Heart left ventricle (tissue), 16 donors: Measurements from ENCODE around the gene DNAJC7. TPM values are rescaled to one million over a fixed set of nuclear protein-coding genes. Genes with fewer than 3 reads are reported as not detected.
A peak's percentile ranks its signal among the peaks of the same experiment; 100 is the strongest.

Source experiments
- ATAC-seq, 4 donors: fragments of 200-7000 bp; cut with Tn5 transposase; one replicate each; pipeline ENCODE4 v1.9.1; 2020 to 2022; ENCODE audit warnings: moderate library complexity in 4 of 4, mild to moderate bottlenecking in 3 of 4, moderate number of reproducible peaks in 1 of 4
- DNase-seq, 5 donors: peaks; one replicate each; pipeline ENCODE4 v3.0.0-alpha.2; 2020
- H3K27ac ChIP-seq, 12 donors: fragments of 200-600 bp; sonication (generic) in 4 of 12; one replicate each; pipeline versions ENCODE4 v1.5.0 to v1.8.0; 2016 to 2022; ENCODE audit warnings: mild to moderate bottlenecking in 2 of 12
- H3K27me3 ChIP-seq, 9 donors: fragments of 200-600 bp; sonication (generic) in 2 of 9; one replicate each; pipeline versions ENCODE4 v1.5.1 to v1.8.0; 2016 to 2022; ENCODE audit warnings: mild to moderate bottlenecking in 3 of 9
- H3K36me3 ChIP-seq, 9 donors: fragments of 200-600 bp; sonication (generic) in 2 of 9; one replicate each; pipeline versions ENCODE4 v1.5.0 to v1.8.0; 2018 to 2022; ENCODE audit warnings: mild to moderate bottlenecking in 2 of 9
- H3K4me1 ChIP-seq, 12 donors: fragments of 200-600 bp; sonication (generic) in 4 of 12; one replicate each; pipeline versions ENCODE4 v1.5.0 to v1.8.0; 2016 to 2022; ENCODE audit warnings: mild to moderate bottlenecking in 3 of 12
- H3K4me3 ChIP-seq, 12 donors: fragments of 200-600 bp; sonication (generic) in 4 of 12; one replicate each; pipeline versions ENCODE4 v1.5.0 to v1.8.0; 2017 to 2022; ENCODE audit warnings: mild to moderate bottlenecking in 9 of 12, moderate library complexity in 4 of 12
- H3K9me3 ChIP-seq, 12 donors: fragments of 200-600 bp; sonication (generic) in 4 of 12; one replicate each; pipeline versions ENCODE4 v1.5.0 to v1.8.0; 2016 to 2022; ENCODE audit warnings: mild to moderate bottlenecking in 1 of 12
- POLR2A ChIP-seq, 2 donors: fragments of 450-650 bp; IDR thresholded peaks; one replicate each; pipeline ENCODE4 v1.6.1; 2017; ENCODE audit warnings: antibody characterized with exemption in 2 of 2, mild to moderate bottlenecking in 2 of 2, moderate library complexity in 2 of 2
- WGBS, 4 donors: extraction: QIAGEN DNeasy Blood & Tissue Kit in 2 of 4; methylation state at CpG; one replicate each; pipeline versions ENCODE4 v1.1.5 to v1.1.7; 2013 to 2018; 5-methylcytosine and 5-hydroxymethylcytosine counted together
- intact Hi-C, 10 donors: fragments of 100-400 bp; cut with DNase I; formaldehyde crosslinking; loops; one replicate each; pipeline versions ENCODE4 v1.11.1 to v1.14.2; 2022
- polyA plus RNA-seq, 2 donors: library from polyadenylated mRNA; stranded (reverse); fragments of 200-250 nt; gene quantifications; one replicate each; pipeline ENCODE4 v1.2.3, GENCODE V29; 2013
- total RNA-seq, 9 donors: library from RNA; depleted of rRNA in 2 of 9; stranded (reverse); fragments of >200 nt in 2 of 9; fragmentation: NEBNext Ultra II Directional in 3 of 9; extraction: Animal tissue kit (Norgen Biotek cat#: 25700) in 3 of 9; gene quantifications; one replicate each; pipeline versions ENCODE4 v1.1.0 to v1.2.4, GENCODE V29; 2016 to 2023
- TF ChIP-seq, protein P1 (sequence below), 12 donors: fragments of 200-600 bp; sonication (generic) in 4 of 12; IDR thresholded peaks; one replicate each; pipeline versions ENCODE4 v1.5.0 to v1.8.0; 2018 to 2022; ENCODE audit warnings: antibody characterized with exemption in 12 of 12, mild to moderate bottlenecking in 5 of 12
- donor health status: ischemic (EF 13 %, LVEDD 7.1; RV severe dilation, severe dysfunction).
- donor health status: healthy with polysubstance abuse.
- donor health status: DM: no; HTN: yes; CAD: no.
- donor health status: DM: no; HTN: no; CAD: no.
- donor health status: ischemic (EF 25% LVEDD 6.9; RV normal size, moderate dysfunction).
- donor health status: ischemic (EF 25% LVEDD 5.7; RV mildly dilated, moderate dysfunction).
- donor health status: healthy.
- donor health status: DM: yes; HTN: yes; CAD: no.
- donor health status: ischemic (EF 35%, LVEDD 5.7; RV mildly dilated, moderate dysfunction).
- donor health status: nonischemic (EF 11% LVEDD 7.7; RV severe dilation, severe dysfunction).
- donor health status: DM: yes; HTN: yes; CAD: no.
- donor health status: PGD.
- donor health status: ischemic (EF 29% LVEDD 5.4; RV normal size, mild dysfunction).
- donor health status: nonischemic (EF 23%, LVEDD 6.1; RV moderate dilation, normal function).

The DNAJC7 gene
- total and polyA plus RNA-seq, 11 donors = 42.5 to 103 (median 74.7) TPM

DNA sequence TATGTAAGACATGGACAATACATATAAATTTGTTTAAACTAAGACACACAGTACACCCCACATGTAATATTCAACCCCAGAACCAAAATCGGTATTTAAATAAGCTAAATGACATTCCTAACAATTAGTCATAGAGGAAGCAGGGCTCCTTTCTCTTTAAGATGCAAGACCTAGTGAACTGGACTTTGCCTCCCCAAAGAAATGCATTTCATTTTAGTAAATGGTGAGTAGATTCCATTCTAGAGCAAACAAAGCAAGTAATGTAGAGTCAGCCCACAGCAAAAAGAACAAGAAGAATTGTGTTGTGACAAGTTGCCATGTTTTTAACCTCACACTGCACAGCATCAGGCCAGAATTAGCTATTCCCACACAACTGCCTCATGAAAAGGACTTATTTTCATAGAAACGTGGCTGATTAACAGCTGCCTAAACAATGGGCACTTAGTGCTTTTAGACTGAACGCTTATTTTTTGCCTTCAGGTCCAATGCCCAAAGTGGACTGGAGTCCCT is 14.4 kb downstream of the DNAJC7 start:
- no peak for DNase-seq
- 79 to 89% (median 85%) methylated on average over 3 of the region's 3 CpGs for WGBS, 4 donors
- H3K4me3 ChIP-seq = no peak overlapping the region
- intact Hi-C loops = no loop called here
- H3K27me3 ChIP-seq = no peaks in the 10 kb centered on the region
- peaks cover 0 to 74% (median 32%) of the 10 kb centered on the region in 12 donors for H3K4me1 ChIP-seq
- H3K9me3 ChIP-seq = no peaks in the 10 kb centered on the region
- H3K36me3 ChIP-seq = peaks cover 0 to 63% (median 49%) of the 10 kb centered on the region in 9 donors
- no peak for ATAC-seq
- TF ChIP-seq, protein P1, sequence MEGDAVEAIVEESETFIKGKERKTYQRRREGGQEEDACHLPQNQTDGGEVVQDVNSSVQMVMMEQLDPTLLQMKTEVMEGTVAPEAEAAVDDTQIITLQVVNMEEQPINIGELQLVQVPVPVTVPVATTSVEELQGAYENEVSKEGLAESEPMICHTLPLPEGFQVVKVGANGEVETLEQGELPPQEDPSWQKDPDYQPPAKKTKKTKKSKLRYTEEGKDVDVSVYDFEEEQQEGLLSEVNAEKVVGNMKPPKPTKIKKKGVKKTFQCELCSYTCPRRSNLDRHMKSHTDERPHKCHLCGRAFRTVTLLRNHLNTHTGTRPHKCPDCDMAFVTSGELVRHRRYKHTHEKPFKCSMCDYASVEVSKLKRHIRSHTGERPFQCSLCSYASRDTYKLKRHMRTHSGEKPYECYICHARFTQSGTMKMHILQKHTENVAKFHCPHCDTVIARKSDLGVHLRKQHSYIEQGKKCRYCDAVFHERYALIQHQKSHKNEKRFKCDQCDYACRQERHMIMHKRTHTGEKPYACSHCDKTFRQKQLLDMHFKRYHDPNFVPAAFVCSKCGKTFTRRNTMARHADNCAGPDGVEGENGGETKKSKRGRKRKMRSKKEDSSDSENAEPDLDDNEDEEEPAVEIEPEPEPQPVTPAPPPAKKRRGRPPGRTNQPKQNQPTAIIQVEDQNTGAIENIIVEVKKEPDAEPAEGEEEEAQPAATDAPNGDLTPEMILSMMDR (IDR thresholded peaks at IDR 0.05) = no peak
- no peak for TF ChIP-seq POLR2A (IDR thresholded peaks at IDR 0.05)
- H3K27ac ChIP-seq = peak overlapping the region in 1 of 12 donors; percentile 32

DNA sequence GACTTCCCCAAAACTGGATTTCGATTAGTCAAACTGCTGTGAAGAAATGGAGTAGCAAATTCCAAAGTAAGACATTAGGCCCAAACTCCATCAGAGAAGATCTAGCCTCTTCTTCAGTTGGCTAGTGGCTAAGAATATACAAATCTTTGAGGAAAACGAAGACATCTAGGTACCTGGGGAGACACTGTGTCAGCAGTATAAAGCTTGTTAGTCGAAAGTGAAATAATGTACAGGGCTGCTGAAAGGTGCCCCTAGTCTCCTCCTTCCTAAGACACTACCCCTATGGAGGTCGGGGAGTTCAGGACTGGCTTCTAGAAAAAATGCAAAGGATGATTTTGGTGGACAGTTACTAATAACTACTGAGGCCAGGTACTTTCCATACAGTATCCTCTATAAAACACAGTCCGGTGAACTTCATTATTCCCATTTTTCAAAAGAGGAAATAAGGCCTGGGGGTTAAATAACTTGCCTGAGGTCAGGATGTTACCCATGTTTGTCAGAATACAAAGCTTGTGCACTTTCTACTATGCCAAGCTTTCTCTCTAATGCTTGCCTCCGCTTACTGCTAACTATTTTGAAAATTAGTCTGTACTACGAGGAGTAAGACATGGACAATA is 15.0 kb downstream of the DNAJC7 start:
- peaks cover 0 to 70% (median 28%) of the 10 kb centered on the region in 12 donors for H3K4me1 ChIP-seq
- WGBS, 4 donors = 85 to 89% (median 88%) methylated on average over 7 of the region's 7 CpGs
- H3K27me3 ChIP-seq = no peaks in the 10 kb centered on the region
- intact Hi-C loops = no loop called here
- TF ChIP-seq, protein P1 (IDR thresholded peaks at IDR 0.05) = no peak
- no peak for TF ChIP-seq POLR2A (IDR thresholded peaks at IDR 0.05)
- peak overlapping the region in 1 of 12 donors; percentile 32 for H3K27ac ChIP-seq
- H3K9me3 ChIP-seq = no peaks in the 10 kb centered on the region
- no peak overlapping the region for H3K4me3 ChIP-seq
- DNase-seq (no peak), ATAC-seq (no peak)
- H3K36me3 ChIP-seq = peaks cover 0 to 63% (median 54%) of the 10 kb centered on the region in 9 donors

DNA sequence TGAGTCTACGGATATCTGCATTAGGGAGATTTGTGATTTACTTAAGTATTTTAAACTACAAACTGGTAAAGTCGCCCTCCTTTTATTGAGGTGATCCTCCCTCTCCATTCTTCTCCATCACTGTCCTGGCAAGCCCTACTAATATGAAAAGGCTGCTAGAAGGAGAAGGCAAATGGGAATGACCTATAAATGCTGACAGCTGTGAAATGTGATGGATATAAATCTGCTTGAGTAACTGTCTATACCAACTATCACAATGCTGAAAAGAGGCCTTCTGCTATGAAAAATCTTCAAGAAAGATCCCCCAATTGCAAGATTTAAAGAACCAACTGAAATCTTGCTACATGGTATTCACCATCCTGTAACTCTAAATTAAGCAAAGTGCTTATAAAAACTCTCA is 15.5 kb downstream of the DNAJC7 start:
- intact Hi-C loops = no loop called here
- H3K4me3 ChIP-seq = no peak overlapping the region
- H3K27ac ChIP-seq = peak overlapping the region in 2 of 12 donors; percentile 32 to 52
- TF ChIP-seq, protein P1 (IDR thresholded peaks at IDR 0.05) = no peak
- no peak for TF ChIP-seq POLR2A (IDR thresholded peaks at IDR 0.05)
- peaks cover 0 to 66% (median 26%) of the 10 kb centered on the region in 12 donors for H3K4me1 ChIP-seq
- peaks cover 0 to 66% (median 60%) of the 10 kb centered on the region in 9 donors for H3K36me3 ChIP-seq
- H3K9me3 ChIP-seq = no peaks in the 10 kb centered on the region
- ATAC-seq (no peak), DNase-seq (no peak)
- WGBS, 4 donors = 88 to 95% (median 93%) methylated on average over 2 of the region's 2 CpGs
- no peaks in the 10 kb centered on the region for H3K27me3 ChIP-seq

DNA sequence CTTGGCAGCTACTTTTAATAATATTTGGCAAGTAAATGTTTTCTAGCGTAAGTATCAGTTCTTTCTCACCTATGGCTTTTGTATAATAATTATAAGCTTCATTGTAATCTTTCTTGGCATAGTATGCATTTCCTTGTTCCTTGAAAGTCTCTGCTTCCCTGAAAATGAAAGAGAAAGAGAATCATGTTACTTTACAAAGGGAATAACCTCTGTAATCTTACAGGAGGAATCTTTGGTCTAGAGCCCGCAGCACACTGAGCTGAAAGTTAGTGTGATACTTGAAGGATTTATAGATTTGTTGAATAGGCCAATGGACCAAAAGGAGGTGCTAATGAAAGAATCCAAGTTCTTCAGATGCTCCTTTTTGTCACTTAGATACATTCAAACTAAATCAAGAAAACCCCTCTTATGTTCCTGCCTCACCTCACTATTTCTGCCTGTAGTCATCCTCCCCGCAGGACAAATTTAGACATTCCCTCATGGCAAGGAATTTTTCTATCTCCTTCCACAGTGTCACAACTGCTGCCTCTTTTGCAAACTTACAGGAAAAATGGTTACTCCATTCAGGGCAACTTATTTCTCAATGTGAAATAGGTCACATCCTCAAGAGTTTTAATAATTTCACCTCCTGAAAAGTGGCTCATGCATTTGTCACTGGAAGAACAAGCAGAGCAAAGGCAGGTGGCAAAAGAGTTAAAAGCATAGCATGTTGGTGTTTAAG is 16.7 kb downstream of the DNAJC7 start:
- Histone ChIP-seq H3K27me3 (no peaks in the 10 kb centered on the region), H3K4me1 (peaks cover 0 to 55% (median 25%) of the 10 kb centered on the region in 12 donors), H3K36me3 (peaks cover 0 to 78% (median 71%) of the 10 kb centered on the region in 9 donors), H3K9me3 (no peaks in the 10 kb centered on the region), H3K27ac (peak overlapping the region in 10 of 12 donors; percentile 20 to 74 (median 40)), H3K4me3 (no peak overlapping the region)
- intact Hi-C loops = no loop called here
- no peak for DNase-seq
- TF ChIP-seq, protein P1 (IDR thresholded peaks at IDR 0.05) = no peak
- TF ChIP-seq POLR2A (IDR thresholded peaks at IDR 0.05) = no peak
- 58 to 77% (median 59%) methylated on average over 3 of the region's 3 CpGs for WGBS, 4 donors
- peak in 3 of 4 donors; percentile 38 to 61 (median 53) for ATAC-seq
